Keratinocyte (primary cell): ENCODE measurements around the gene DBNL. TPM values are rescaled to one million over a fixed set of nuclear protein-coding genes. Genes with fewer than 3 reads are reported as not detected.

ENCODE experiments used
- DNase-seq: peaks from one replicate; pipeline ENCODE4 v3.0.0-alpha.2; 2011; ENCODE audit warnings: low read depth, missing footprints, low spot score
- FAIRE-seq: peaks from 2 replicates; lab custom pipeline; 2011; peaks lifted over from hg19 to GRCh38; lab: Jason Lieb, UNC
- H2AFZ ChIP-seq: 2 replicates; pipeline ENCODE4 v1.6.0; 2012; ENCODE audit warnings: low read length, control low read depth, inconsistent platforms; ENCODE audit not compliant: control insufficient read depth
- H3K27ac ChIP-seq: 2 replicates; pipeline ENCODE4 v1.5.1; 2011; ENCODE audit warnings: low read length; ENCODE audit not compliant: control insufficient read depth, insufficient read depth
- H3K27me3 ChIP-seq: 3 replicates; pipeline ENCODE4 v1.6.0; 2011; ENCODE audit warnings: low read length; ENCODE audit not compliant: control insufficient read depth, insufficient read depth; ENCODE audit errors: extremely low read depth
- H3K36me3 ChIP-seq, 2 experiments: 2 replicates in 1 of 2; 3 replicates in 1 of 2; pipeline ENCODE4 v1.5.1; 2011; ENCODE audit warnings: low read length in 2 of 2, mild to moderate bottlenecking in 1 of 2; ENCODE audit not compliant: control insufficient read depth in 2 of 2, insufficient read depth in 2 of 2; ENCODE audit errors: extremely low read depth in 1 of 2
- H3K4me1 ChIP-seq: 3 replicates; pipeline ENCODE4 v1.5.1; 2011; ENCODE audit warnings: low read length; ENCODE audit not compliant: control insufficient read depth, insufficient read depth; ENCODE audit errors: extremely low read depth
- H3K4me2 ChIP-seq: 3 replicates; pipeline ENCODE4 v1.6.0; 2011; ENCODE audit warnings: low read depth, low read length; ENCODE audit not compliant: control insufficient read depth, insufficient read depth; ENCODE audit errors: extremely low read depth
- H3K4me3 ChIP-seq, 3 experiments: fragments of 200-600 bp in 1 of 3; sonication (generic) in 1 of 3; 2 replicates in 2 of 3; 3 replicates in 1 of 3; pipeline ENCODE4 v1.5.1; 2011 to 2016; ENCODE audit warnings: low read length in 3 of 3, mild to moderate bottlenecking in 3 of 3, control low read depth in 2 of 3, inconsistent platforms in 1 of 3, low read depth in 1 of 3, mixed read lengths in 1 of 3, mixed run types in 1 of 3, moderate library complexity in 1 of 3; ENCODE audit not compliant: control insufficient read depth in 2 of 3, insufficient read depth in 2 of 3; ENCODE audit errors: extremely low read depth in 1 of 3
- H3K79me2 ChIP-seq: 2 replicates; pipeline ENCODE4 v1.6.0; 2012; ENCODE audit warnings: low read length; ENCODE audit not compliant: control insufficient read depth, insufficient read depth
- H3K9ac ChIP-seq: 3 replicates; pipeline ENCODE4 v1.6.0; 2011; ENCODE audit warnings: low read length; ENCODE audit not compliant: control insufficient read depth, insufficient read depth; ENCODE audit errors: extremely low read depth
- H3K9me1 ChIP-seq: 3 replicates; pipeline ENCODE4 v1.6.0; 2011; ENCODE audit warnings: low read length; ENCODE audit not compliant: control insufficient read depth, insufficient read depth; ENCODE audit errors: extremely low read depth
- H3K9me3 ChIP-seq: 2 replicates; pipeline ENCODE4 v1.5.1; 2012; ENCODE audit warnings: low read depth, low read length; ENCODE audit not compliant: control insufficient read depth
- H4K20me1 ChIP-seq: 3 replicates; pipeline ENCODE4 v1.6.0; 2011; ENCODE audit warnings: low read length; ENCODE audit not compliant: control insufficient read depth, insufficient read depth; ENCODE audit errors: extremely low read depth
- EZH2 ChIP-seq: IDR thresholded peaks from one replicate; pipeline ENCODE4 v1.6.1; 2012; ENCODE audit warnings: inconsistent platforms, mild to moderate bottlenecking, low read length, moderate library complexity
- dilution Hi-C: fragments of 300-500 bp; cut with MboI; formaldehyde crosslinking; loops from one replicate; pipeline ENCODE4 v1.7.0; 2020; ENCODE audit warnings: low sequenced_read_pairs; ENCODE audit not compliant: extremely low pct_ligation_motif_present
- polyA plus RNA-seq, 5 experiments: library from polyadenylated mRNA; depleted of rRNA in 3 of 5; stranded (reverse) in 3 of 5; stranded (forward) in 1 of 5; unstranded in 1 of 5; fragments of >200 nt; gene quantifications; 1 replicate in 1 of 5; 2 replicates in 3 of 5; 3 replicates in 1 of 5; pipeline versions ENCODE4 v1.2.1 to v1.2.3, GENCODE V29; 2011 to 2012; ENCODE audit warnings: missing spikeins in 2 of 5, low read depth in 1 of 5, low replicate concordance in 1 of 5
- TF ChIP-seq, protein P1 (sequence below), 3 experiments: IDR thresholded peaks in 1 of 3; conservative IDR thresholded peaks in 1 of 3; optimal IDR thresholded peaks in 1 of 3; 2 replicates in 2 of 3; 3 replicates in 1 of 3; pipeline versions ENCODE3 to v1.5.1; 2011; ENCODE audit warnings: low read length in 3 of 3, mild to moderate bottlenecking in 3 of 3, moderate library complexity in 2 of 3, control low read depth in 1 of 3, inconsistent platforms in 1 of 3; ENCODE audit not compliant: insufficient read depth in 2 of 3; ENCODE audit errors: extremely low read depth in 1 of 3

DBNL gene
- polyA plus RNA-seq, 1 donor (not counting 4 experiments of a cell fraction or from before 2014, with no cell fraction given) = 76.1 TPM

DNA sequence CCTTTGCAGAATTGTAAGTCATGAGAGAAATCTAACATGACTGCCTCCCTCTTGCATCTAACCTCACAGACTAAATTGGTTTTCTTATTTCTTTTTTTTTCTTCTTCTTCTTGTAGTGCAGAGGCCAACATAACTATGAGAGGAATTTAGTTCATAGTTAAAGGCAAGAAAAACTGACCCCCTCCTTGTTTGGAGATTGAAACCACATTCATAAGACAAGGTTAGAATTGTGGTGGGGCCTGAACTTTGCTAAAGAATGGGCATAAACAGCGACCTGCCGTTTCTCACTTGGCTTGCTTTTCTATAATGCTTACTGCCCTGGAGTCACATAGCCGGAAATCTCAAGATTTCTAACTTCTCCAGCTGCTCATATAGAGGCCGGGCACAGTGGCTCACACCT is 40.2 kb downstream of the DBNL start:
- Histone ChIP-seq H3K27me3 (no peaks in the 10 kb centered on the region), H3K9ac (no peak overlapping the region), H3K36me3 (peaks cover 0 to 4% of the 10 kb centered on the region in 2 experiments), H3K27ac (no peak overlapping the region), H3K9me3 (no peaks in the 10 kb centered on the region), H3K79me2 (no peaks in the 10 kb centered on the region), H2AFZ (no peak overlapping the region), H4K20me1 (no peaks in the 10 kb centered on the region), H3K4me2 (no peak overlapping the region), H3K9me1 (no peaks in the 10 kb centered on the region), H3K4me3 (no peak overlapping the region), H3K4me1 (peaks cover 11% of the 10 kb centered on the region)
- dilution Hi-C loops = no loop called here
- TF ChIP-seq, protein P1, sequence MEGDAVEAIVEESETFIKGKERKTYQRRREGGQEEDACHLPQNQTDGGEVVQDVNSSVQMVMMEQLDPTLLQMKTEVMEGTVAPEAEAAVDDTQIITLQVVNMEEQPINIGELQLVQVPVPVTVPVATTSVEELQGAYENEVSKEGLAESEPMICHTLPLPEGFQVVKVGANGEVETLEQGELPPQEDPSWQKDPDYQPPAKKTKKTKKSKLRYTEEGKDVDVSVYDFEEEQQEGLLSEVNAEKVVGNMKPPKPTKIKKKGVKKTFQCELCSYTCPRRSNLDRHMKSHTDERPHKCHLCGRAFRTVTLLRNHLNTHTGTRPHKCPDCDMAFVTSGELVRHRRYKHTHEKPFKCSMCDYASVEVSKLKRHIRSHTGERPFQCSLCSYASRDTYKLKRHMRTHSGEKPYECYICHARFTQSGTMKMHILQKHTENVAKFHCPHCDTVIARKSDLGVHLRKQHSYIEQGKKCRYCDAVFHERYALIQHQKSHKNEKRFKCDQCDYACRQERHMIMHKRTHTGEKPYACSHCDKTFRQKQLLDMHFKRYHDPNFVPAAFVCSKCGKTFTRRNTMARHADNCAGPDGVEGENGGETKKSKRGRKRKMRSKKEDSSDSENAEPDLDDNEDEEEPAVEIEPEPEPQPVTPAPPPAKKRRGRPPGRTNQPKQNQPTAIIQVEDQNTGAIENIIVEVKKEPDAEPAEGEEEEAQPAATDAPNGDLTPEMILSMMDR (optimal IDR thresholded peaks at IDR 0.05 in 1 of 3, IDR thresholded peaks at IDR 0.05 in 1 of 3, conservative IDR thresholded peaks at IDR 0.05 in 1 of 3; ENCODE audit: extremely low read depth in 1 of 3, insufficient read depth in 2 of 3, low read length in 3 of 3) = no peak
- TF ChIP-seq EZH2 = no peak
- FAIRE-seq (no peak), DNase-seq (no peak)

DNA sequence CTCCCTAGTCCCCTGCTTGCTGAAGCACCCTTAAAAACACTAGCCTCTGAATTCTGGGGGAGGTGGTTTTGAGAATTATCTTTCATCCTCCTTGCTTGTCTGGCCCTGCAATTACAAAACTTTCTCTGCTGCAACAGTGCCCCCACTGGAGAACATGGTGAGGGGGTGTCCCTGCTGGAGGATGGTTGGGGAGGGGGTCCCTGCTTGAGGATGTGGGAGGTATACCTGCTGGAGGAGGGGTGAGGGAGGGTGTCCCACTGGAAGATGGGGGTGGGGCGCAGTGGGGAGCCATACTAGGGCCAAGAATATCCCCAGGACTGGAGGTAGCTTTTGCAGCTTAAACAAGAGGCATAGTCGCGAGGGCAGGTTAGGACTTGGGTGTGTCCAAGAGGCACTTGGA is 41.0 kb downstream of the DBNL start:
- Histone ChIP-seq H3K36me3 (peaks cover 0 to 3% of the 10 kb centered on the region in 2 experiments), H3K4me1 (peaks cover 11% of the 10 kb centered on the region), H3K27ac (no peak overlapping the region), H4K20me1 (no peaks in the 10 kb centered on the region), H3K4me2 (no peak overlapping the region), H3K79me2 (no peaks in the 10 kb centered on the region), H3K9me1 (no peaks in the 10 kb centered on the region), H3K9ac (no peak overlapping the region), H3K27me3 (no peaks in the 10 kb centered on the region), H2AFZ (no peak overlapping the region), H3K9me3 (no peaks in the 10 kb centered on the region), H3K4me3 (no peak overlapping the region)
- DNase-seq (no peak), FAIRE-seq (no peak)
- dilution Hi-C loops = no loop called here
- TF ChIP-seq EZH2 = no peak
- TF ChIP-seq, protein P1 (optimal IDR thresholded peaks at IDR 0.05 in 1 of 3, IDR thresholded peaks at IDR 0.05 in 1 of 3, conservative IDR thresholded peaks at IDR 0.05 in 1 of 3; ENCODE audit: extremely low read depth in 1 of 3, insufficient read depth in 2 of 3, low read length in 3 of 3) = peak in 2 of 3 experiments; percentile 20 to 42
